ENCODE measurements around the gene NEU1.

DNA sequence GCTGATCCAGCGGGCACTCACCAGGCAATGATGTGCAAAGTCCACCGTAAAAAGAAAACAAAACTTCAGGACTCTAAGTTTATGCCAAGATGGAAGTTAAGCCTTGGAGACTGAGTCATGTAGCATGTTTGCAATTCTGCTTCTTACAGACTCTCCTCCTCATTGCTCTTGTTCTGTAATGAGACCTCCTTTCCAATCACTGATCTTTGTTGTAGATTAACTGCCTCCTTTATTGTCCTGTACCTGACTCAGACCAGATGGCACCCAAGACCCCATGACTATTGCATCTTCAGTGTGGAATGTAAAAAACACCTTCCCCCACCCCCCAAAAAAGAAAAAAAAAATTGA, 11.2 kb downstream of the NEU1 start:
- TF ChIP-seq HOXB5 (CRISPR knock-in tag; IDR thresholded peaks at IDR 0.05), result no peak
- TF ChIP-seq CHD2 (IDR thresholded peaks at IDR 0.05; ENCODE audit: low read length, partially characterized antibody), result no peak
- no peak for TF ChIP-seq CEBPB (IDR thresholded peaks at IDR 0.05)
- TF ChIP-seq, protein P1, sequence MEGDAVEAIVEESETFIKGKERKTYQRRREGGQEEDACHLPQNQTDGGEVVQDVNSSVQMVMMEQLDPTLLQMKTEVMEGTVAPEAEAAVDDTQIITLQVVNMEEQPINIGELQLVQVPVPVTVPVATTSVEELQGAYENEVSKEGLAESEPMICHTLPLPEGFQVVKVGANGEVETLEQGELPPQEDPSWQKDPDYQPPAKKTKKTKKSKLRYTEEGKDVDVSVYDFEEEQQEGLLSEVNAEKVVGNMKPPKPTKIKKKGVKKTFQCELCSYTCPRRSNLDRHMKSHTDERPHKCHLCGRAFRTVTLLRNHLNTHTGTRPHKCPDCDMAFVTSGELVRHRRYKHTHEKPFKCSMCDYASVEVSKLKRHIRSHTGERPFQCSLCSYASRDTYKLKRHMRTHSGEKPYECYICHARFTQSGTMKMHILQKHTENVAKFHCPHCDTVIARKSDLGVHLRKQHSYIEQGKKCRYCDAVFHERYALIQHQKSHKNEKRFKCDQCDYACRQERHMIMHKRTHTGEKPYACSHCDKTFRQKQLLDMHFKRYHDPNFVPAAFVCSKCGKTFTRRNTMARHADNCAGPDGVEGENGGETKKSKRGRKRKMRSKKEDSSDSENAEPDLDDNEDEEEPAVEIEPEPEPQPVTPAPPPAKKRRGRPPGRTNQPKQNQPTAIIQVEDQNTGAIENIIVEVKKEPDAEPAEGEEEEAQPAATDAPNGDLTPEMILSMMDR (IDR thresholded peaks at IDR 0.05), result no peak
- TF ChIP-seq POLR2A (IDR thresholded peaks at IDR 0.05; ENCODE audit: low read length), result no peak
- TF ChIP-seq, protein P2, sequence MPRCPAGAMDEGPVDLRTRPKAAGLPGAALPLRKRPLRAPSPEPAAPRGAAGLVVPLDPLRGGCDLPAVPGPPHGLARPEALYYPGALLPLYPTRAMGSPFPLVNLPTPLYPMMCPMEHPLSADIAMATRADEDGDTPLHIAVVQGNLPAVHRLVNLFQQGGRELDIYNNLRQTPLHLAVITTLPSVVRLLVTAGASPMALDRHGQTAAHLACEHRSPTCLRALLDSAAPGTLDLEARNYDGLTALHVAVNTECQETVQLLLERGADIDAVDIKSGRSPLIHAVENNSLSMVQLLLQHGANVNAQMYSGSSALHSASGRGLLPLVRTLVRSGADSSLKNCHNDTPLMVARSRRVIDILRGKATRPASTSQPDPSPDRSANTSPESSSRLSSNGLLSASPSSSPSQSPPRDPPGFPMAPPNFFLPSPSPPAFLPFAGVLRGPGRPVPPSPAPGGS (IDR thresholded peaks at IDR 0.05), result no peak
- TF ChIP-seq EHF (CRISPR knock-in tag; IDR thresholded peaks at IDR 0.05), result no peak
- TF ChIP-seq ZFP36 (IDR thresholded peaks at IDR 0.05; ENCODE audit: borderline replicate concordance, partially characterized antibody), result no peak
- no peak for TF ChIP-seq MAFK (IDR thresholded peaks at IDR 0.05; ENCODE audit: partially characterized antibody)
- TF ChIP-seq ZC3H11A (IDR thresholded peaks at IDR 0.05), result no peak
- no peak for TF ChIP-seq RCOR1 (IDR thresholded peaks at IDR 0.05; ENCODE audit: low read depth, low read length)
- TF ChIP-seq FOSL2 (IDR thresholded peaks at IDR 0.05), result no peak
- TF ChIP-seq FOSL2 (CRISPR knock-in tag; IDR thresholded peaks at IDR 0.05), result no peak

All from A549 (cell line).